ENCODE measurements around the gene GMNN. TPM values are rescaled to one million over a fixed set of nuclear protein-coding genes. Genes with fewer than 3 reads are reported as not detected.

The GMNN gene
- total and polyA plus RNA-seq, 2 experiments from 2014 or later = 88.2 to 202 TPM

GRCh38 chr6:24743265-24743943 lies 31.3 kb upstream of the GMNN start:
- H3F3A ChIP-seq (replicated peaks; ENCODE audit: low read depth) = no peaks in the 10 kb centered on the region
- H3K4me2 ChIP-seq = no peak overlapping the region
- H3K4me1 Mint-ChIP-seq = no peaks in the 10 kb centered on the region
- no peak overlapping the region for H3K4me3 ChIP-seq
- TF ChIP-seq EZH2phosphoT487 (IDR thresholded peaks at IDR 0.05; ENCODE audit: unreplicated experiment) (no peak), ZNF462 (CRISPR knock-in tag; IDR thresholded peaks at IDR 0.05) (no peak), REST (IDR thresholded peaks at IDR 0.05; ENCODE audit: unreplicated experiment) (no peak), ZNF114 (CRISPR knock-in tag; IDR thresholded peaks at IDR 0.05) (no peak), EZH2 (IDR thresholded peaks at IDR 0.05; ENCODE audit: low read depth, unreplicated experiment) (no peak), POLR2AphosphoS5 (IDR thresholded peaks at IDR 0.05; ENCODE audit: low read depth) (no peak), JUNB (IDR thresholded peaks at IDR 0.05; ENCODE audit: unreplicated experiment) (no peak), ZNF331 (CRISPR knock-in tag; IDR thresholded peaks at IDR 0.05; ENCODE audit: low read depth) (no peak), STAT1 (IDR thresholded peaks at IDR 0.05; ENCODE audit: unreplicated experiment) (no peak), CREB1 (CRISPR knock-in tag; IDR thresholded peaks at IDR 0.05; ENCODE audit: low read depth) (no peak), ETS1 (IDR thresholded peaks at IDR 0.05) (no peak), CTCF (conservative IDR thresholded peaks at IDR 0.05; ENCODE audit: low read depth in 2 of 2) (no peak), NANOG (IDR thresholded peaks at IDR 0.05; ENCODE audit: borderline replicate concordance) (no peak)
- no peaks in the 10 kb centered on the region for H3K36me3 Mint-ChIP-seq (ENCODE audit: low read depth)
- H3K36me3 ChIP-seq (ENCODE audit: insufficient read depth) = no peaks in the 10 kb centered on the region
- no peaks in the 10 kb centered on the region for H4K20me1 ChIP-seq (replicated peaks; ENCODE audit: insufficient read depth)
- H3K9me3 Mint-ChIP-seq = no peaks in the 10 kb centered on the region
- peaks cover 8% of the 10 kb centered on the region; the same call in 1 of the 2 replicates for H3K9me2 ChIP-seq (ENCODE audit: insufficient read depth)
- H3K27me3 ChIP-seq (ENCODE audit: insufficient read depth) = no peaks in the 10 kb centered on the region
- no peaks in the 10 kb centered on the region for H3K27me3 Mint-ChIP-seq (ENCODE audit: insufficient read depth, low read depth, poor library complexity)
- H3K4me1 ChIP-seq (ENCODE audit: insufficient read depth) = no peaks in the 10 kb centered on the region
- H3K4me3 Mint-ChIP-seq = no peak overlapping the region
- peak overlapping the region; percentile 96 for H2AFZ ChIP-seq
- DNase-seq (ENCODE audit: low spot score) (no peak), ATAC-seq (no peak)
- H3K79me2 ChIP-seq (replicated peaks; ENCODE audit: insufficient read depth) = no peaks in the 10 kb centered on the region
- H3K27ac ChIP-seq (ENCODE audit: low read depth) = no peak overlapping the region
- no peak overlapping the region for H3K27ac Mint-ChIP-seq
